GM19328 (cell line): ENCODE data around the gene PLA2G1B.

Source experiments
- ATAC-seq: cut with Tn5 transposase; IDR thresholded peaks from one replicate; pipeline ENCODE4 v1.9.1; 2021; ENCODE audit warnings: mild to moderate bottlenecking, moderate library complexity; ENCODE audit not compliant: unreplicated experiment

The PLA2G1B gene

GRCh38 chr12:120328228-120328627 is 649 bp upstream of the PLA2G1B start:
- no peak for ATAC-seq

- no peak for ATAC-seq
Measured at GRCh38 chr12:120324841-120325417, 2.6 kb downstream of the PLA2G1B start.

GRCh38 chr12:120323772-120324171 is 3.8 kb downstream of the PLA2G1B start:
- ATAC-seq, result no peak

- ATAC-seq, result no peak
Measured at GRCh38 chr12:120321382-120322202, 6.0 kb downstream of the PLA2G1B start.

GRCh38 chr12:120317224-120318105 is 10.1 kb downstream of the PLA2G1B start:
- ATAC-seq, result peak; percentile 100

GRCh38 chr12:120316798-120317223 is 10.8 kb downstream of the PLA2G1B start:
- ATAC-seq, result no peak

- ATAC-seq, result no peak
Measured at GRCh38 chr12:120314220-120314619, 13.4 kb downstream of the PLA2G1B start.

GRCh38 chr12:120301962-120302815 is 25.4 kb downstream of the PLA2G1B start, which contains the start of gene SIRT4:
Gene SIRT4 (plus strand): TSS chr12:120302321. CDS start chr12:120303562, 1,241 bp downstream.
- peak; percentile 97 for ATAC-seq

GRCh38 chr12:120292661-120293531 is 34.7 kb downstream of the PLA2G1B start, which contains the start of gene RNU4-1:
Gene RNU4-1 (minus strand): TSS chr12:120293237.
- peak; percentile 37 for ATAC-seq

GRCh38 chr12:120292411-120292660 is 35.2 kb downstream of the PLA2G1B start:
- ATAC-seq, result peak; percentile 5

- no peak for ATAC-seq
Measured at GRCh38 chr12:120290609-120291305, 36.8 kb downstream of the PLA2G1B start.

- ATAC-seq, result no peak
Measured at GRCh38 chr12:120287491-120287890, 40.1 kb downstream of the PLA2G1B start.

GRCh38 chr12:120286768-120287490 is 40.6 kb downstream of the PLA2G1B start:
- ATAC-seq, result no peak

- no peak for ATAC-seq
Measured at GRCh38 chr12:120284381-120284780, 43.2 kb downstream of the PLA2G1B start.

- ATAC-seq, result no peak
Measured at GRCh38 chr12:120283318-120283717, 44.3 kb downstream of the PLA2G1B start.

GRCh38 chr12:120278137-120279069 is 49.2 kb downstream of the PLA2G1B start:
- ATAC-seq, result no peak

GRCh38 chr12:120276734-120277133 is 50.8 kb downstream of the PLA2G1B start:
- no peak for ATAC-seq
